Activated CD8-positive, alpha-beta memory T cell treated with anti-CD3 and anti-CD28 coated beads for 36 hours (primary cell): Measurements from ENCODE around the gene ZDHHC3. TPM values are rescaled to one million over a fixed set of nuclear protein-coding genes. Genes with fewer than 3 reads are reported as not detected.

Source experiments
- CTCF ChIA-PET: fragments of 350-600 bp; sonication (Branson Sonifier 250); formaldehyde crosslinking; loops from one replicate; lab custom pipeline; 2021; ENCODE audit warnings: antibody characterized with exemption; lab: Charles Lee
- POLR2A ChIA-PET: fragments of 350-600 bp; sonication (Branson Sonifier 250); formaldehyde crosslinking; loops from one replicate; lab custom pipeline; 2021; ENCODE audit warnings: antibody characterized with exemption; lab: Charles Lee
- total RNA-seq, 2 experiments: library from RNA; stranded (reverse); gene quantifications; one replicate each; pipeline ENCODE4 v1.2.3, GENCODE V29; 2021

Gene ZDHHC3
- total RNA-seq: 10 to 100 TPM; 42.8 to 46.7 TPM

GRCh38 chr3:44976002-44976815 is at the start of gene ZDHHC3, which contains the start of gene EXOSC7:
Gene ZDHHC3, minus strand, starts transcription at chr3:44976174. Its CDS starts 16,738 bp downstream, at chr3:44959436.
Gene EXOSC7, plus strand, starts transcription at chr3:44976244. Its CDS starts 34 bp downstream, at chr3:44976278.
- CTCF ChIA-PET: interaction anchor here (0.8 to 1.0 kb wide), 2 partner anchors 62 to 443 kb away, joined by 3 to 4 read pairs; no protein-coding TSS in a partner anchor

DNA sequence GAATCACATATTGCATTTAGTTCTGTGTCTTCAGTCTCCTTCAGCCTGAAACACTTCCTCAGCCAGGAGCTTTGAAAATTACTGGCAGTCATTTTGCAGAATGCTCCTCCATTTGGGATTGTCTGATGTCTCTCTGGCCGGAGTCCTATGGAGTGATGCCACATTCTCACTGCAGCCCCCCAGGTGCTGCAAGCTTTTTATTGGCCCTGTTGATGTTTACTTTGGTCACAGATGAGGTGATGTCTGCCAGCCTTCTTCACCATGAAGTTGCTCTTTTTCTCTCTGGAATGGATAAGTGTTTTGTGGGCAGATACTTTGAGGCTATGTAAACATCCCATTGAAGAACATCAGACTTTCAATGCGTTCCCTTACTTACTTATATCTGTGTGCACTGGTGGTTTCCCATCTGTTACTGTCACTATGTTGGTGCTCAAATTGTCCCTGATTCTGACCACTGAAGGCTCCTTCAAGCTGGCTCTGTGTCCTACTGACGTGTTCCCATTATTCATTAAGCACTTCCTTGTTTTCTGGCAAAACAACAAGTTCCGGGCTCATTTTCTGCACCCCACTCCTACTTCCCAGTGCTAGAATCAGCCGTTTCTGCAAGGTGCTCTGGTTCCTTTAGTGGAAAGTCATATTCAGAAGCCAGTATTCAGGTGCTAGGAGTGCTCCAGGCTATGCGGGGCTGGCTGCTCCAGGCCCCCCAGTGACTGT is 48.7 kb upstream of the ZDHHC3 start:
- ChIA-PET CTCF (no interaction called here), POLR2A (no interaction called here)

More at GRCh38 chr3:44976002-44976815, at the start of gene ZDHHC3, which contains the start of gene EXOSC7:
- POLR2A ChIA-PET: interaction anchor here (0.6 to 1.3 kb wide), 2 partner anchors 465 to 1431 kb away, joined by 3 read pairs; no protein-coding TSS in a partner anchor

DNA sequence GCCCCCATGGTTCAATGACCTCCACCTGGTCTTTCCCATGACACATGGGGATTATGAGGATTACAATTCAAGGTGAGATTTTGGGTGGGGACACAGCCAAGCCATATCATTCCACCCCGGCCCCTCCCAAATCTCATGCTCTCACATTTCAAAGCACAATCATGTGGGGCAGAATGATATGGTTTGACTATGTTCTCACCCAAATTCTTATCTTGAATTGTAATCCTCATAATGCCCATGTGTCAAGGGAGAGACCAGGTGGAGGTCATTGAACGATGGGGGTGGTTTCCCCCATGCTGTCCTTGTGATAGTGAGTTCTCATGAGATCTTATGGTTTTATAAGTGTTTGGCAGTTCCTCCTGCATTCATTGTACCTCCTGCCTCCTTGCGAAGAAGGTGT is 47.7 kb upstream of the ZDHHC3 start:
- POLR2A ChIA-PET: no interaction called here
- CTCF ChIA-PET: no interaction called here

DNA sequence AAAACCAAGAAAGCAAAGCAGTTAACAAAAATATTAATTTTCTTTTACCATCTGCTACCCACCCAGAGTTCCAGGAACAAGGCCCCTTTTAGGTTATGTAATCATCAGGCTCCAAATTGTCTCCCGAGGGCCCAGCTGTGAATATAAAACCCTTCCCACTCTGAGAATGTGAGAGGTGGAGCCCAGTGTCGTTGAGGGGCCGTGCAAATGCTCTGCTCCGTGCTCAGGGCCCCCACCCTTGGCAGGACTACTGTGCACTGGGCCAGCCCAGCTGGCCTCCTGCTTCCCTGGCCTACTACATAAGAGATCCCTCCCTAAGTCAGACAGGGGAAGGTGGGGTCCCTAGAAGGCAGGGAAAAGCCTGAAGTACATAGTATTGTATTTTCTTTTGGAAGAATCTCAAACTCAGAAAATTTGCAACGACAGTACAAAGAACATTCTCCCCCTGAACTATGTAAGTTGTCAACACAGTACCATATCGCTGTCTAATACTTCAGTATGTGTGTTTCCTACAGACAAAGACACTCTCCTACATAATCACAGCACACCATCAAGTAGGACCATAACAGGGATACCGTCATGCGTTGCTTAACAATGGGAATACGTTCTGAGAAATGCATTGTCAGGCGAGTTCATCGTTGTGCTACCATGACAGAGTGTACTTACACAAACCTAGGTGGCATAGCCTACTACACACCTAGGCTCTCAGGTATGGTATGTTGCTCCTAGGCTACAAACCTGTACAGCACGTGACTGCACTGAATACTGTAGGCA is 45.7 kb upstream of the ZDHHC3 start:
- ChIA-PET CTCF (no interaction called here), POLR2A (no interaction called here)

DNA sequence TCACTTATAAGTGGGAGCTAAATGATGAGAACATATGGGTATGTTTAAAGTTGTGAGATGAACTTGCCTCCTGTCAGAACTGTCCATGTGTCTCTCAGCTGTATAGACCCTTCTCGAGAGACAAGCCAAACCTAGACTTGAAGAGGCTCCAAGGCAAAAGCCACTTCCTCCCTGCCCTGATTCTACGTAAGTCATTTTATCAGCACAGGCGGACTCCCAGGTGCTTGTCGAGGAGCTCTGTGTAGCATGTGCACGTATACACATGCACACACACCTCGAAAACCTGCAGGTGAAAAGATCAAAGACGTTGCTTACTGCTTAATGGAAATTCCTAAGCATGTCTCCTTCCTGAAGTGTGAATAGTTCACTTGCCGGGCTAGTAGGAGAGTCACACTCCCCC is 44.6 kb upstream of the ZDHHC3 start:
- ChIA-PET CTCF (no interaction called here), POLR2A (no interaction called here)

DNA sequence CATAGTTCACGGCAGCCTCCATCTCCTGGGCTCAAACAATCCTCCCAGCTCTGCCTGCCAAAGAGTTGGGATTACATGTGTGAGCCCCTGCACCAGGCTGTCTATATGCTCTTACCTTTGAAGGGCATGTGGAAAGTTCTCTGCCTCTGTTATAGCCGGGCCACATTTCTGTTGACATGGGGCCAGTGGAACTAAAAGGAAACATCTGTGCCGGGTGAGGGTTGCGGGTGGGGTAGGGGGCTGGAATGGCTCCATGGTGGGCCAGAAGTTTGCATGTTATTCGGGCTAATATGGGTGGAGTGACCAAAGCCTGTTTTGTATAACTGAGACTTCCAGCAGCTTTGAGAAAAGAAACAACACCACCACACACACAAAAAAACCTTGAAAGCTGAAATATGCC is 41.8 kb upstream of the ZDHHC3 start:
- ChIA-PET CTCF (no interaction called here), POLR2A (no interaction called here)

DNA sequence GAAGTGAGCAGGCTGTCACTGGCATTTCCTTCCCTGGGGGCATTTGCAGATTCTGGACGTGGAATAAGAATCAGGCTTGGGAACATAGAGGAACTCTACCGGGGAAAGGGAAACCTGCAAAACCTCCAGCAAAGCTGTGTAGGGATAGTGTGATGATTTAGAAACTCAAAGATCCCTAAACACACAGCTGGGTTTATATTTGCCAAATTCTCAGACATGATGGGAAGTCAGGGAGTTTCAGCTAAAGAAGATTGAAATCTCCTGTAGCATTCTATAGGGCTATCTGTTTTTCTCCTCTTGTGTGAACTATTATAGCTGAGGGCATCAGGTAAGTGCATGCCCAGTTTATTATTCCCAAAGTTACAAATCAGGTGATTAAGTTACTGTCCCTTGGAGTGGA is 40.9 kb upstream of the ZDHHC3 start:
- ChIA-PET CTCF (no interaction called here), POLR2A (no interaction called here)

DNA sequence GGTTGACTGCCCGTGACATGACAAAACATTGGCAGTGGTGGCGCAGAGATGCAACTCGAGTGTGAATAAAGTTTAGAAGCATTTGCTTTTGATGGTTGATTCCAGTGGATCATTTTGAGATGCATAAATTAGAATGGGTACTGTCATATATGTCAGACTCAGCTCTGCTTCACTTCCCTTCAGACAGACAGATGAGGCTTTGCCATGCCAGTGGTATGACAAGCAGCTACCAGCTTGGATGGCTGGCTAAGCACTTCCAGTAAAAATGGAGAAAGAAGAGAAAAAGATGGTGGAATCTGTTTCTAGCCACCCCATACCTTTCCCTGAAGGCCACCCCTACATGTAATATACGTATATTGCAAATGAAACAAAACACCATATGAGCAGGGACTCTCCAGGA is 36.6 kb upstream of the ZDHHC3 start:
- ChIA-PET CTCF (no interaction called here), POLR2A (interaction anchor here (0.5 kb wide), 1 partner anchor 647 kb away, joined by 5 read pairs; no protein-coding TSS in a partner anchor)

- POLR2A ChIA-PET: interaction anchor here (0.5 kb wide), 1 partner anchor 648 kb away, joined by 5 read pairs; no protein-coding TSS in a partner anchor
- CTCF ChIA-PET: no interaction called here
Measured at GRCh38 chr3:45011756-45012508, 36.0 kb upstream of the ZDHHC3 start.

DNA sequence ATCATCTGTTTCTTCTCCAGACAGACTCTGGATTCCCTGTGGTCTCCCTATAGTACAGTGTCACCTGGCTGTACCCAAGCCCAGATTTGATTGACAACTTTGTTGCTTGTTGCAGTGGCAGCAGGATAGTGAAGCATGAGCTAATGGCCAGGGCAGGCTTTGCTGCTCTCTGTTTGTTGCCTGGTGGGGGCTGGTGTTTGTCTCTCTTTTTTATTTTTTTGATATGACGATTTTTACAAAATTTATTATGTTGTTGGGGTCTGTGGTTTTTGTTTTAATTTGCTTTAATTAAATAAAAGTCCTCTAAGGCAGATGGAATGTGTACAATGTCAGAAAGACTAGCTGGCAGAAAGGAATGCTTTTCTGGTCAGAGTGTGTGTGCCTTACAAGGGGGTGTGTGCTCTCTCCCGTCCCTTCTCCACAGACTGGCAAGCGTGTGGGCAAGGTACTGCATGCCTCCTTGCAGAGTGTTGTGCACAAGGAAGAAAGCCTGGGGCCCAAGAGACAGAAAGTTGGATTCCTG is 34.9 kb upstream of the ZDHHC3 start:
- POLR2A ChIA-PET: no interaction called here
- CTCF ChIA-PET: no interaction called here

GRCh38 chr3:45009868-45010267 is 33.9 kb upstream of the ZDHHC3 start:
- POLR2A ChIA-PET: no interaction called here
- CTCF ChIA-PET: no interaction called here

DNA sequence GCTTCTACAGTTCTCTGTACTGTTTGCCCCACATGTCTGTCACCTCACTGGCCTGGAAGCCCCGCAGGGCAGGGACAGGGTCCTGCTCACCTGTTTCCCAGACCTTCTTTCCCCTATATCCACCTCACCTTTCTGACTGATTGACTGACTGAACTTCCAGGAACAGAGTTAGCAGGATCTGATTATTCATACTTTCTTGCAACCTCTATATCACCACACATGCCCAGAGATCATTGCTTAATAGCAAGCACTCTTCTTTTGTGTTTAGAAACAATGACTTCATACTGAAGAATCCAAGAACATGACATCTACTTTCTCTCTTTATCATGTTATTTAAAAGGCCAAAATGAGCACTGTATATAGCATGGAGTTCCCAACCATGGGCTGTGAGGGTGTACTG is 32.1 kb upstream of the ZDHHC3 start:
- ChIA-PET CTCF (no interaction called here), POLR2A (no interaction called here)

DNA sequence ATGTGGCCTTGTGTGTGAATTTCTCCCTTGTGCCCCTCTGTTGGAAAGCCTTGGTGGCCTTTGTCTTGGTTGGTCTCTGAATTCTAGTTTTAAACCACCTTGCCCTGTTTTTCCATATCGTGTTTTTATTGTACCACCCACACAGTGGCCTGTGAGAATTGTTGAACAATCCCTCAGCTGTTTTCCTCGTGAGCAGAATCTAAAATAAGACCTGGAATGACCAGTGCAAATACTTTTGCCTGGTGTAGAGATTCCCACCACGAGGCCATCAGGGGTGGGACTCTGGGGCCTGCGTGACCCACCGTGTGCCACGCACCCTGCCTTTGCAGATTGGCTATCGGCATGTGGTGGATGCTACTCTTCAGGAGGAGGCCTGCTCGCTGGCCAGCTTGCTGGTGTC is 31.1 kb upstream of the ZDHHC3 start:
- ChIA-PET POLR2A (no interaction called here), CTCF (no interaction called here)

DNA sequence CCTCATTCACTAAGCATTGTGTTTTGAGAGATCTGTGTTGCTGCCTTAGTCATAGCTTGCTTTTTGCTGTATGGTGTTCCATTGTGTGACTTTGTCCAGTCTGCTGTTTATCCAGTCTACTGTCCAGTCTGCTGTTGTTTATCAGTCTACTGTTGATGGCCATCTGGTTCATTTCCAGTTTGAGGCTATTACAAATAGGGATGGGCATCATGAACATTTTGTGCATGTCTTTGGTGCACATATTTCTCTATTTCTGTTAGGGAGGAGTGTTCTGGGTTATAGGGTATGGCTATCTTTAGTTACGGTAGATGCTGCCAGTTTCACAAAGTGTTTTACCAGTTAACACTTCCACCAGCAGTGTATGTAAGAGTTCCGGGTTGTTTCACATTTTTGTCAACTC is 27.9 kb upstream of the ZDHHC3 start:
- ChIA-PET POLR2A (no interaction called here), CTCF (no interaction called here)

DNA sequence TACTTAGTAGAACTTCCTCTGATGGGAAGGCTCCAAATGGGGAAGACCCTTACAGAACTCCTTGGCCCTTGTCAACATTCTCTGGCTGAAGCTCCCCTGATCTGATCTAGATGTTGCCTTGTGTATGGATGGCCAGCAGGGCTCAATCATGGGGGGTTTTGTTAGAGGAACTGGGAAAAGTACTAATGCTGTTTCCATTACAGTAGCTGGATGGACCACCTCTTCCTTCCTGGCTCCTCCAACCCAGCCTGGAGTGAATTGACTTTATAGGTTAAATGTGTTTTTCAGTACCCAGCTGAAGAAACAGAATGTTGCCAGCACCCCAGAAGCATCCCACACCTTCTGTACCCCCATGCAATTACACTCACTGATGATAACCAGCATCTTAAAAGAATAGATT is 27.4 kb upstream of the ZDHHC3 start:
- ChIA-PET CTCF (no interaction called here), POLR2A (no interaction called here)

DNA sequence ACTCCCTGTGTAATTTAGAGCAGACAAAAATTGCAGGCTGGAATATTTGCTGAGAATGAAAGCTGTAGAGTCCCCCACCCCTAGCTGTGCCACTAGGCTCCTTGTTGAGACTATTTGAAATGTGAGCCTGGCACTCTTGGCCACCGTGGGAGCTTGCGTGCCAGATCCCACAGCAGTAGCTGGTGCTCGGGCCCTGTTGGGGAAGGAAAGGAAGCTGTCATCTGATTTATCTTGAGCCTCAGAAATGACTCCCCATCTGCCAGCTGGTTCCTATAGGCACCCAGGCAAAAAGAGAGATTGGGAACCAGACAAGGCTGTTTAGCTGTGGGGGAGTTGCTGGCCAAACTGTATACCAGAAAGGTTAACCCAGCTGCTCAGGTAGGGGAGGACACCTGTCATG is 26.7 kb upstream of the ZDHHC3 start:
- ChIA-PET CTCF (interaction anchor here (0.6 kb wide), 1 partner anchor 211 kb away, joined by 3 read pairs; no protein-coding TSS in a partner anchor), POLR2A (no interaction called here)

GRCh38 chr3:45002139-45002660 is 26.2 kb upstream of the ZDHHC3 start:
- ChIA-PET POLR2A (no interaction called here), CTCF (interaction anchor here (0.6 kb wide), 1 partner anchor 210 kb away, joined by 3 read pairs; no protein-coding TSS in a partner anchor)

- POLR2A ChIA-PET: no interaction called here
Measured at GRCh38 chr3:45001738-45002137, 25.8 kb upstream of the ZDHHC3 start.

More at GRCh38 chr3:45001738-45002137, 25.8 kb upstream of the ZDHHC3 start:
- CTCF ChIA-PET: interaction anchor here (0.9 kb wide), 1 partner anchor 11 kb away, joined by 3 read pairs; no protein-coding TSS in a partner anchor
